A549 (cell line): ENCODE results near the gene C17orf107. TPM values are rescaled to one million over a fixed set of nuclear protein-coding genes. Genes with fewer than 3 reads are reported as not detected.
"Not testable (repeated sequence)": the region's sequence is repeated elsewhere in the genome, so short reads cannot be mapped to it uniquely, and the experiment has no call there.

Experiments used
- ATAC-seq, 2 experiments: fragments of 200-7000 bp in 1 of 2; fragments of >200 bp in 1 of 2; cut with Nextera tagmentation in 1 of 2; cut with Tn5 transposase in 1 of 2; 3 replicates each; pipeline versions ENCODE4 v1.8.0 to v1.9.1; 2018 to 2020; ENCODE audit warnings: mild to moderate bottlenecking in 1 of 2, moderate library complexity in 1 of 2
- CTCF ChIA-PET: fragments of 300-600 bp; sonication (Branson Sonifier 250); formaldehyde crosslinking; extraction: SDS; loops from one replicate; lab custom pipeline; 2021; ENCODE audit warnings: antibody characterized with exemption, inconsistent platforms; lab: Yijun Ruan, JAX
- POLR2A ChIA-PET: fragments of 350-600 bp; formaldehyde crosslinking; extraction: SDS; loops from one replicate; lab custom pipeline; 2021; ENCODE audit warnings: antibody characterized with exemption, inconsistent platforms; lab: Yijun Ruan, JAX
- DNase-seq, 2 experiments: peaks; one replicate each; pipeline versions ENCODE4 v3.0.0 to v3.0.0-alpha.2; 2011 to 2016; ENCODE audit warnings: low read depth in 1 of 2, low spot score in 1 of 2
- FAIRE-seq: peaks from 2 replicates; lab custom pipeline; 2011; peaks lifted over from hg19 to GRCh38; lab: Jason Lieb, UNC
- H3K27ac ChIP-seq, 2 experiments: fragments of >200 bp; sonication (Bioruptor Twin); formaldehyde crosslinking; 3 replicates each; pipeline ENCODE4 v1.5.1; 2016 to 2017
- H3K4me1 ChIP-seq: fragments of >200 bp; sonication (Bioruptor Twin); formaldehyde crosslinking; 3 replicates; pipeline ENCODE4 v1.6.1; 2016
- H3K4me2 ChIP-seq: fragments of >200 bp; sonication (Bioruptor Twin); formaldehyde crosslinking; 3 replicates; pipeline ENCODE4 v1.6.1; 2016
- H3K4me3 ChIP-seq: fragments of >200 bp; sonication (Bioruptor Twin); formaldehyde crosslinking; 3 replicates; pipeline ENCODE4 v1.5.1; 2016
- H3K9me3 ChIP-seq: fragments of >200 bp; sonication (Bioruptor Twin); formaldehyde crosslinking; 3 replicates; pipeline ENCODE4 v1.6.1; 2016
- BHLHE40 ChIP-seq: IDR thresholded peaks from 2 replicates; pipeline ENCODE4 v1.6.1; 2012; ENCODE audit warnings: low read depth, low read length, inconsistent platforms
- CBX2 ChIP-seq: fragments of 200-600 bp; sonication (generic); IDR thresholded peaks from 2 replicates; pipeline ENCODE4 v1.6.1; 2016; ENCODE audit warnings: low read depth, mild to moderate bottlenecking, borderline replicate concordance
- CBX8 ChIP-seq: fragments of 200-600 bp; sonication (generic); IDR thresholded peaks from 2 replicates; pipeline ENCODE4 v1.6.1; 2016
- CHD2 ChIP-seq: fragments of 150-350 bp; IDR thresholded peaks from 2 replicates; pipeline ENCODE4 v1.6.1; 2014; ENCODE audit warnings: low read length; ENCODE audit not compliant: partially characterized antibody
- CHD4 ChIP-seq: fragments of 200-600 bp; sonication (generic); IDR thresholded peaks from 2 replicates; pipeline ENCODE4 v1.6.1; 2016; ENCODE audit warnings: antibody characterized with exemption, mild to moderate bottlenecking, borderline replicate concordance
- EHF ChIP-seq: fragments of 250-450 bp; sonication (Bioruptor Pico); IDR thresholded peaks from 2 replicates; pipeline ENCODE4 v1.5.0; 2020; ENCODE audit warnings: mild to moderate bottlenecking
- GATA3 ChIP-seq: IDR thresholded peaks from 2 replicates; pipeline ENCODE4 v1.6.1; 2012; ENCODE audit warnings: borderline replicate concordance
- HDAC2 ChIP-seq: fragments of 200-600 bp; sonication (generic); IDR thresholded peaks from 2 replicates; pipeline ENCODE4 v1.6.1; 2016
- HEYL ChIP-seq: fragments of 250-450 bp; sonication (Bioruptor Pico); IDR thresholded peaks from 2 replicates; pipeline ENCODE4 v1.8.0; 2021; ENCODE audit warnings: mild to moderate bottlenecking, moderate library complexity
- KDM1A ChIP-seq: fragments of 200-600 bp; sonication (generic); IDR thresholded peaks from 2 replicates; pipeline ENCODE4 v1.6.1; 2016; ENCODE audit warnings: low read depth, mild to moderate bottlenecking
- KDM5A ChIP-seq: fragments of 200-600 bp; sonication (generic); IDR thresholded peaks from 2 replicates; pipeline ENCODE4 v1.6.1; 2016; ENCODE audit warnings: antibody characterized with exemption, mild to moderate bottlenecking
- MAFK ChIP-seq: fragments of 450-650 bp; IDR thresholded peaks from 2 replicates; pipeline ENCODE4 v1.6.1; 2014; ENCODE audit not compliant: partially characterized antibody
- MAZ ChIP-seq: fragments of 150-350 bp; IDR thresholded peaks from 2 replicates; pipeline ENCODE4 v1.6.1; 2014; ENCODE audit warnings: antibody characterized with exemption, low read depth, low read length, borderline replicate concordance
- NPAS2 ChIP-seq: fragments of 250-450 bp; sonication (Bioruptor Pico); IDR thresholded peaks from 2 replicates; pipeline ENCODE4 v1.8.0; 2022; ENCODE audit warnings: mild to moderate bottlenecking, moderate library complexity, borderline replicate concordance
- POLR2A ChIP-seq: IDR thresholded peaks from 2 replicates; pipeline ENCODE4 v1.6.1; 2012; ENCODE audit warnings: mild to moderate bottlenecking, low read length
- RARB ChIP-seq: fragments of 250-450 bp; sonication (Bioruptor Pico); IDR thresholded peaks from 2 replicates; pipeline ENCODE4 v1.8.0; 2021; ENCODE audit warnings: mild to moderate bottlenecking, moderate library complexity
- RCOR1 ChIP-seq: fragments of 150-350 bp; IDR thresholded peaks from 2 replicates; pipeline ENCODE4 v1.6.1; 2014; ENCODE audit warnings: antibody characterized with exemption, low read length, low read depth
- SREBF2 ChIP-seq: fragments of 450-650 bp; IDR thresholded peaks from 2 replicates; pipeline ENCODE4 v1.6.1; 2014; ENCODE audit warnings: mild to moderate bottlenecking, moderate library complexity
- ZFP36 ChIP-seq: fragments of 450-650 bp; IDR thresholded peaks from 2 replicates; pipeline ENCODE4 v1.6.1; 2014; ENCODE audit warnings: borderline replicate concordance; ENCODE audit not compliant: partially characterized antibody
- ZSCAN20 ChIP-seq: fragments of 250-450 bp; sonication (Bioruptor Pico); IDR thresholded peaks from 2 replicates; pipeline ENCODE4 v1.8.0; 2022; ENCODE audit warnings: mild to moderate bottlenecking, moderate library complexity
- WGBS: methylation state at CpG from one replicate; pipeline ENCODE4 v1.1.6; 2017; ENCODE audit errors: missing lambda C conversion rate; 5-methylcytosine and 5-hydroxymethylcytosine counted together
- polyA plus RNA-seq, 4 experiments: library from polyadenylated mRNA; depleted of rRNA in 3 of 4; stranded (reverse); fragments of >200 nt; fragmentation: RNase III in 1 of 4; extraction: RNeasy Plus Mini Kit Qiagen cat#74134 plus additional on column Dnase treatment in 1 of 4; gene quantifications; 2 replicates in 3 of 4; 3 replicates in 1 of 4; pipeline ENCODE4 v1.2.3, GENCODE V29; 2011 to 2017
- TF ChIP-seq, protein P1 (sequence below): fragments of >200 bp; sonication (Bioruptor Twin); formaldehyde crosslinking; IDR thresholded peaks from 3 replicates; pipeline ENCODE4 v1.5.1; 2016
- TF ChIP-seq, protein P2 (sequence below): fragments of 250-450 bp; sonication (Bioruptor Pico); IDR thresholded peaks from 2 replicates; pipeline ENCODE4 v1.5.0; 2021; ENCODE audit warnings: mild to moderate bottlenecking, moderate library complexity, borderline replicate concordance

The C17orf107 gene
- polyA plus RNA-seq, 2 of the 4 experiments (the other 2 are of a cell fraction) = 0.13 to 0.30 TPM

DNA sequence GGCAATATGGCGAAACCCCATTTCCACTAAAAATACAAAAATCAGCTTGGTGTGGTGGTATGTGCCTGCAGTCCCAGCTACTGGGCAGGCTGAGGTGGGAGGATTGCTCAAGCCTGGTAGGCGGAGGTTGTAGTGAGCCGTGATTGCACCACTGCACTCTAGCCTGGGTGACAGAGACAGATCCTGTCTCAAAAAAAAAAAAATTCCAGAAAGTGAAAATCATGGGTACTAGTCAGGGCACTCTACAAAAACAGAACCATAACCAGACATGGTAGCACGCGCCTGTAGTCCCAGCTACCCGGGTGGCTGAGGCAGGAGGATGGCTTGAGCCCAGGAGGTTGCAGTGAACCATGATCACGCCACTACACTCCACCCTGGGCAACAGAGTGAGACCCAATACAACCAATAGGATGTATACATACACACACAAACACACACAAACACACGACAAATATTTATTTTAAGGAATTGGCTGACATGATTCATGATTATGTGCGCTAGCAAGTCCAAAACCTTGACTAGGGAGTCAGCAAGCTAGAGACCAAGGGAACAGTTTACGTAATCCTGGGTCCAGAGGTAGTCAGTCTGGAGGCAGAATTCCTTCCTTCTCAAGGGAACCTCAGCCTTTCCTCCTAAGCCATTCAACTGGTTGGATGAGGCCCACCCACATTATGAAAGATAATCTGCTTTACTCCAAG is 21.2 kb downstream of the C17orf107 start:
- Histone ChIP-seq H3K4me3 (no peak overlapping the region), H3K4me2 (no peak overlapping the region), H3K4me1 (0 out of 3 replicates have a peak, but pooled peaks cover 4% of the 10 kb centered on the region), H3K9me3 (no peaks in the 10 kb centered on the region), H3K27ac (no peak overlapping the region)
- ChIA-PET CTCF (interaction anchor here (0.6 to 3.7 kb wide), 9 partner anchors 9 to 354 kb away, joined by 3 to 37 read pairs (median 4); partner anchors contain the start of genes CAMTA2 and CHRNE), POLR2A (interaction anchor here (1.1 to 2.1 kb wide), 2 partner anchors 8 to 19 kb away, joined by 4 to 9 read pairs; partner anchors contain the start of genes RNF167 and SLC25A11)
- no peak for TF ChIP-seq RCOR1
- no peak for TF ChIP-seq CBX2
- TF ChIP-seq, protein P1, sequence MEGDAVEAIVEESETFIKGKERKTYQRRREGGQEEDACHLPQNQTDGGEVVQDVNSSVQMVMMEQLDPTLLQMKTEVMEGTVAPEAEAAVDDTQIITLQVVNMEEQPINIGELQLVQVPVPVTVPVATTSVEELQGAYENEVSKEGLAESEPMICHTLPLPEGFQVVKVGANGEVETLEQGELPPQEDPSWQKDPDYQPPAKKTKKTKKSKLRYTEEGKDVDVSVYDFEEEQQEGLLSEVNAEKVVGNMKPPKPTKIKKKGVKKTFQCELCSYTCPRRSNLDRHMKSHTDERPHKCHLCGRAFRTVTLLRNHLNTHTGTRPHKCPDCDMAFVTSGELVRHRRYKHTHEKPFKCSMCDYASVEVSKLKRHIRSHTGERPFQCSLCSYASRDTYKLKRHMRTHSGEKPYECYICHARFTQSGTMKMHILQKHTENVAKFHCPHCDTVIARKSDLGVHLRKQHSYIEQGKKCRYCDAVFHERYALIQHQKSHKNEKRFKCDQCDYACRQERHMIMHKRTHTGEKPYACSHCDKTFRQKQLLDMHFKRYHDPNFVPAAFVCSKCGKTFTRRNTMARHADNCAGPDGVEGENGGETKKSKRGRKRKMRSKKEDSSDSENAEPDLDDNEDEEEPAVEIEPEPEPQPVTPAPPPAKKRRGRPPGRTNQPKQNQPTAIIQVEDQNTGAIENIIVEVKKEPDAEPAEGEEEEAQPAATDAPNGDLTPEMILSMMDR = no peak
- DNase-seq = no peak
- no peak for FAIRE-seq
- WGBS = 74% methylated on average over 10 of the region's 10 CpGs
- peak; percentile 40 to 54; a peak in 4 of 6 replicates for ATAC-seq

DNA sequence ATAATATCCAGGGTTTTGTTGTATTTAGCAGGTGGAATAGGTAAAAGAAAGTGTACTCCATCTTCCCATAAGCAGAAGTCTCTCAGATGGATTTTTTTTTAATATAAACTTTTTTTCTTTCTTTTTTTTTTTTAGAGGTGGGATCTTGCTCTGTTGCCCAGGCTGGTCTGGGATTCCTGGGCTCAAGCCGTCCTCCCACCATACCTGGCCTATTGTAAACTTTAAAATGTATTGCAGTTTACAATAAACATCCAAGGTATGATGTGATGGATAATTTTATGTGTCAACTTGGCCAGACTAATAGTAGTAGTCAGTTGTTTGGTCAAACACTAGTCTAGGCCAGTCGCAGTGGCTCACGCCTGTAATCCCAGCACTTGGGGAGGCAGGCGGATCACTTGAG is 22.0 kb downstream of the C17orf107 start:
- Histone ChIP-seq H3K9me3 (no peaks in the 10 kb centered on the region), H3K4me3 (no peak overlapping the region), H3K4me1 (0 out of 3 replicates have a peak, but pooled peaks cover 4% of the 10 kb centered on the region), H3K4me2 (no peak overlapping the region)
- ChIA-PET CTCF (interaction anchor here (0.6 to 1.9 kb wide), 5 partner anchors 10 to 140 kb away, joined by 3 to 5 read pairs (median 4); partner anchors contain the start of gene CAMTA2), POLR2A (interaction anchor here (1.1 kb wide), 1 partner anchor 9 kb away, joined by 4 read pairs; no protein-coding TSS in a partner anchor)
- ATAC-seq (no peak), FAIRE-seq (no peak)
- no peak for TF ChIP-seq CBX8
- no peak for TF ChIP-seq ZFP36
- TF ChIP-seq HEYL (CRISPR knock-in tag) = no peak
- TF ChIP-seq KDM5A = no peak
- no peak for TF ChIP-seq MAZ
- no peak for TF ChIP-seq POLR2A
- TF ChIP-seq CBX2 = no peak
- no peak for TF ChIP-seq SREBF2
- no peak for TF ChIP-seq EHF (CRISPR knock-in tag)
- no peak for TF ChIP-seq CHD2
- TF ChIP-seq, all 56 proteins: peak for 0
- no peak overlapping the region for H3K27ac ChIP-seq
- no peak for DNase-seq
- 95% methylated on average over 4 of the region's 4 CpGs for WGBS

DNA sequence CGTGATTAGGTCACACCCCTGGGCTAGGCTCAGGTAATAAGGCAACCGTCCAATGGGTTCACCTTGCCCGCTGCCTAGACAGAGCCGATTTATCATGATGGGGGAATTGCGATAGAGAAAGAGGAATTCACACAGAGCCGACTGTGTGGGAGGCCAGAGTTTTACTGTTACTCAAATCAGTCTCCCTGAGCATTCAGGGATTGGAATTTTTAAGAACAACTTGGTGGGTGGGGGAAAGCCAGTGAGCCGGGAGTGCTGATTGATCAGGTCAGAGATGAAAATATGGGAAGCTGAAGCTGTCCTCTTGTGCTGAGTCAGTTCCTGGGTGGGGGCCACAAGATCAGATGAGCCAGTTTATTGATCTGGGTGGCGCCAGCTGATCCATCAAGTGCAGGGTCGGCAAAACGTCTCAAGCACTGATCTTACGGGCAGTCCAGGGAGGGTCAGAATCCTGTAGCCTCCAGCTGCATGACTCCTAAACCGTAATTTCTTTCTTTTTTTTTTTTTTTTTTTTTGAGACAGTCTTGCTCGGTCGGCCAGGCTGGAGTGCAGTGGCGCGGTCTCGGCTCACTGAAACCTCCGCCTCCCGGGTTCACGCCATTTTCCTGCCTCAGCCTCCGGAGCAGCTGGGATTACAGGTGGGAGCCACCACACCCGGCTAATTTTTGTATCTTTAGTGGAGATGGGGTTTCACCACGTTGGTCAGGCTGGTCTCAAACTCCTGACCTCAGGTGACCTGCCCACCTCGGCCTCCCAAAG is 27.4 kb downstream of the C17orf107 start:
- H3K27ac ChIP-seq, FAIRE-seq, DNase-seq, H3K4me1 ChIP-seq, ATAC-seq, H3K9me3 ChIP-seq, H3K4me3 ChIP-seq, H3K4me2 ChIP-seq: not testable (repeated sequence)
- 94% methylated on average over 24 of the region's 24 CpGs for WGBS
- ChIA-PET POLR2A (interaction anchor here (2.0 kb wide), 1 partner anchor 14 kb away, joined by 7 read pairs; the partner anchor contains the start of genes RNF167 and SLC25A11), CTCF (interaction anchor here (1.0 to 2.1 kb wide), 6 partner anchors 10 to 445 kb away, joined by 3 to 7 read pairs (median 4); partner anchors contain the start of genes CAMTA2, CHRNE, RNF167 and SLC25A11)
- TF ChIP-seq MAFK = peak; percentile 20

DNA sequence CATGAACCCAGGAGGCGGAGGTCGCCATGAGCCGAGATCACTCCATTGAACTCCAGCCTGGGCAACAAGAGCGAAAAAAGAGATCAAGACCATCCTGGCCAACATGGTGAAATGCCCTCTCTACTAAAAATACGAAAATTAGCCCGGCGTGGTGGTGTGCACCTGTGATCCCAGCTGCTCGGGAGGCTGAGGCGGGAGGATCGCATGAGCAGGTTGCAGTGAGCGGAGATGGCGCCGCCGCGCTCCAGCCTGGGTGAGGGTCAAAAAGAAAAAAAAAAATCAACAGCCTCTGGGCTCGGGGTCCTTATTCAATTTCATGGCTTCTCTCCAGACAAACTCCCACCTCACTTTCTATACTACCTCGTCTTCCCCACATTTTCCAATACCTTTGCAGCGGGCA is 29.5 kb downstream of the C17orf107 start:
- CTCF ChIA-PET = interaction anchor here (0.9 to 2.4 kb wide), 4 partner anchors 11 to 133 kb away, joined by 3 to 8 read pairs (median 6); partner anchors contain the start of genes RNF167 and SLC25A11
- 95% methylated on average over 18 of the region's 18 CpGs for WGBS
- TF ChIP-seq HDAC2 (no peak), MAFK (no peak), NPAS2 (CRISPR knock-in tag) (no peak), GATA3 (no peak), ZSCAN20 (CRISPR knock-in tag) (no peak), KDM1A (no peak), CBX2 (no peak), SREBF2 (no peak), HEYL (CRISPR knock-in tag) (no peak), RARB (no peak), BHLHE40 (no peak), CHD4 (no peak)
- TF ChIP-seq, protein P2, sequence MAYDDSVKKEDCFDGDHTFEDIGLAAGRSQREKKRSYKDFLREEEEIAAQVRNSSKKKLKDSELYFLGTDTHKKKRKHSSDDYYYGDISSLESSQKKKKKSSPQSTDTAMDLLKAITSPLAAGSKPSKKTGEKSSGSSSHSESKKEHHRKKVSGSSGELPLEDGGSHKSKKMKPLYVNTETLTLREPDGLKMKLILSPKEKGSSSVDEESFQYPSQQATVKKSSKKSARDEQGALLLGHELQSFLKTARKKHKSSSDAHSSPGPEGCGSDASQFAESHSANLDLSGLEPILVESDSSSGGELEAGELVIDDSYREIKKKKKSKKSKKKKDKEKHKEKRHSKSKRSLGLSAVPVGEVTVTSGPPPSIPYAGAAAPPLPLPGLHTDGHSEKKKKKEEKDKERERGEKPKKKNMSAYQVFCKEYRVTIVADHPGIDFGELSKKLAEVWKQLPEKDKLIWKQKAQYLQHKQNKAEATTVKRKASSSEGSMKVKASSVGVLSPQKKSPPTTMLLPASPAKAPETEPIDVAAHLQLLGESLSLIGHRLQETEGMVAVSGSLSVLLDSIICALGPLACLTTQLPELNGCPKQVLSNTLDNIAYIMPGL = no peak
- TF ChIP-seq, protein P1 = no peak

More for the DNA sequence above, 29.5 kb downstream of the C17orf107 start:
- FAIRE-seq (no peak), DNase-seq (no peak), ATAC-seq (no peak)
- Histone ChIP-seq H3K27ac (no peak overlapping the region), H3K4me2 (no peak overlapping the region), H3K4me3 (no peak overlapping the region), H3K9me3 (no peaks in the 10 kb centered on the region), H3K4me1 (no peaks in the 10 kb centered on the region)
- POLR2A ChIA-PET = interaction anchor here (0.5 kb wide), 1 partner anchor 32 kb away, joined by 6 read pairs; no protein-coding TSS in a partner anchor
